GM12874 (cell line): ENCODE measurements around the gene LHFPL4.

Experiments used
- TF ChIP-seq, protein P1 (sequence below): IDR thresholded peaks from 2 replicates; pipeline ENCODE4 v1.5.1; 2011; ENCODE audit warnings: low read depth, mild to moderate bottlenecking, control low read depth, low read length, moderate library complexity; ENCODE audit not compliant: insufficient read depth

Gene LHFPL4

GRCh38 chr3:9552252-9552999, 1.2 kb downstream of the LHFPL4 start:
- TF ChIP-seq, protein P1, sequence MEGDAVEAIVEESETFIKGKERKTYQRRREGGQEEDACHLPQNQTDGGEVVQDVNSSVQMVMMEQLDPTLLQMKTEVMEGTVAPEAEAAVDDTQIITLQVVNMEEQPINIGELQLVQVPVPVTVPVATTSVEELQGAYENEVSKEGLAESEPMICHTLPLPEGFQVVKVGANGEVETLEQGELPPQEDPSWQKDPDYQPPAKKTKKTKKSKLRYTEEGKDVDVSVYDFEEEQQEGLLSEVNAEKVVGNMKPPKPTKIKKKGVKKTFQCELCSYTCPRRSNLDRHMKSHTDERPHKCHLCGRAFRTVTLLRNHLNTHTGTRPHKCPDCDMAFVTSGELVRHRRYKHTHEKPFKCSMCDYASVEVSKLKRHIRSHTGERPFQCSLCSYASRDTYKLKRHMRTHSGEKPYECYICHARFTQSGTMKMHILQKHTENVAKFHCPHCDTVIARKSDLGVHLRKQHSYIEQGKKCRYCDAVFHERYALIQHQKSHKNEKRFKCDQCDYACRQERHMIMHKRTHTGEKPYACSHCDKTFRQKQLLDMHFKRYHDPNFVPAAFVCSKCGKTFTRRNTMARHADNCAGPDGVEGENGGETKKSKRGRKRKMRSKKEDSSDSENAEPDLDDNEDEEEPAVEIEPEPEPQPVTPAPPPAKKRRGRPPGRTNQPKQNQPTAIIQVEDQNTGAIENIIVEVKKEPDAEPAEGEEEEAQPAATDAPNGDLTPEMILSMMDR, result no peak

DNA sequence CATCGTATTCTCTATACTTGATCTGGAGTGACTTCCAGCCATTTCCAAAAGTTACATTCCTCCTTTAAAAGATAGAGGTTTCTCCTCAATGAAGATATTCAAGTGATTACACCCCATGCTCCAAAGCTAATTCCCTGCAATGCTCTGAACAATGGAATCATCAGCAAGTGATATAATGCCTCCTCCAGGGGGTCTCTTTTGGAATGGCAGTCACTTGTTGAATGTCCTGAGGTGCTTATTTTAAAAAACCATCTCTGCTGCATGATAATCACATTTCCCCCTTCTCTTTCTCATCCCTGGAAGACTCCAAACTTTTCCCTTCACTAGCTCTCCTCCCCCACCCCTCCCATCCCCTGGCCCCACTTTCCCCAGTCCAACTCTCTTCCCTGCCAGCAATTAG, 2.6 kb downstream of the LHFPL4 start:
- TF ChIP-seq, protein P1, result no peak

DNA sequence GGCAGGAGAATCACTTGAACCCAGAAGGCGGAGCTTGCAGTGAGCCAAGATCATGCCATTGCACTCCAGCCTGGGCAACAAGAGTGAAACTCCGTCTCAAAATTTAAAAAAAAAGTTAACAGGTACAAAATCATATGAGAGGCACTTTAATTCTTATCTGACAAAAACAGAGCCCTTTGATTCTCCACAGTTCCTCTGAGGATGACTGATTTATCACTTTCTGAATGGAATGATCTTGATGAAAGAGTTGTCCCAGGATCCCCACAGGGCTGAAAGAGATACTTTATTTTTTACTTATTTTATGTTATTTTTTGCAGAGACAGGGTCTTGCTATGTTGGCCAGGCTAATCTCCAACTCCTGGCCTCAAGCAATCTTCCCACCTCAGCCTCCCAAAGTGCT, 4.0 kb downstream of the LHFPL4 start:
- TF ChIP-seq, protein P1, result no peak

DNA sequence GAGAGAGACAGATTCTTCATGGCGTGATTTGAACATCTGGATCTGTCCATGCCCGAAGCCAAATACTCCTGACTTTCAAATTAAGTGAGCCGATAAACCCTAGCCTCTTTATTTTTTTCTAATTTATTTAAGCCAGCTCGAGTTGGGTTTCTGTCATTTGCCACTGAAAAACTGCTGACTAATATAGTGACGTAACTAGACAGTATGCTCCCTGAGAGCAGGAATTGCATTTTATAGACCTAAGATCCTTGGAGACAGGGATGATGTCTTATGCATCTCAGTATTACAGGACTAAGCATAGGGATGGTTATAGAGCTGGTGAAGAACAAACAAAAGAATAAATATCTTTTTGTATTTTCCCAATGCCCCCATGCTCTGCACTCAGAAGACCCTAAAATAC, 4.6 kb downstream of the LHFPL4 start:
- TF ChIP-seq, protein P1, result no peak

- TF ChIP-seq, protein P1, result no peak
Observed at GRCh38 chr3:9542182-9542581, 11.4 kb downstream of the LHFPL4 start.

DNA sequence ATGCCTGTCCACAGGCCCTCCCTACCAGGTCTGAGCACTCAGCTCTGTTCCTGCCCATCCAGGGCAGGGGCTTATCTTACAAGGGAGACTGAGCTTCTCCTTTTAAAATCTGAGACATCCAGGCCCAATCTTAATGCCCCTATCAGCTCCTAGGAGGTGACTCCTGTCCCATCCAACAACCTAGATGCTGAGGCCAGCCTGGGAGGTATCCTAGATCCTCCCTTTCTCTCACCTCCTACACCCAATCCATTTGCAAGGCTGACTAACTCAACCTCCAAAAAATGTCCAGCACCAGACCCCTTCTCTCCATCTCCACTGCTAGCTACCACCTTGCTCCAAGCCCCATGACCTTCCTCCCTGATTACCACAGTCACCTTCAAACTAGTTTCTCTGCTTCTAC, 17.4 kb downstream of the LHFPL4 start:
- TF ChIP-seq, protein P1, result no peak

DNA sequence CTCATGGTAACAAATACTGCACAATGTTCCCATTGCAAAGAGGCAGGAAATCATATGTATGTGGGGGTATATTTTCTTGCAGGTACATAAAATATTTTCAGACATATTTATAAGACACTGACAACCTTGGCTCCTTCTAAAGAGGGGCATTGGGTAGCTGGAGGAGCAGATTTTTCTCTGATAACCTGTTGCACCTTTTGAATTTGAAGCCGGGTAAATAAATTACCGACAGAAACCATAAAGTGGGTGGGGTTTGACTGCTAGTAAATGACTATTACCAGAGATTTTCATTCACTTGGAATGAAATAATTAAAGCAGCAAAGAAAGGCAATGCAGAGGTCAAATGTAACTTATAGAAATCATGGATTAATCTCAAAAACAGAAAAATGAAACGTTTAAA, 19.2 kb downstream of the LHFPL4 start:
- TF ChIP-seq, protein P1, result no peak
